Loucy (cell line): Measurements from ENCODE around the gene KAZALD1.

ENCODE experiments used
- EZH2phosphoT487 ChIP-seq: fragments of 200-600 bp; IDR thresholded peaks from 2 replicates; pipeline ENCODE4 v1.6.1; 2018; ENCODE audit warnings: antibody characterized with exemption, mild to moderate bottlenecking, moderate library complexity, borderline replicate concordance
- TF ChIP-seq, protein P1 (sequence below): fragments of 200-600 bp; sonication (generic); conservative IDR thresholded peaks from 2 replicates; pipeline ENCODE4 v1.5.1; 2014; ENCODE audit warnings: mild to moderate bottlenecking, antibody characterized with exemption, low read length

- TF ChIP-seq, protein P1, sequence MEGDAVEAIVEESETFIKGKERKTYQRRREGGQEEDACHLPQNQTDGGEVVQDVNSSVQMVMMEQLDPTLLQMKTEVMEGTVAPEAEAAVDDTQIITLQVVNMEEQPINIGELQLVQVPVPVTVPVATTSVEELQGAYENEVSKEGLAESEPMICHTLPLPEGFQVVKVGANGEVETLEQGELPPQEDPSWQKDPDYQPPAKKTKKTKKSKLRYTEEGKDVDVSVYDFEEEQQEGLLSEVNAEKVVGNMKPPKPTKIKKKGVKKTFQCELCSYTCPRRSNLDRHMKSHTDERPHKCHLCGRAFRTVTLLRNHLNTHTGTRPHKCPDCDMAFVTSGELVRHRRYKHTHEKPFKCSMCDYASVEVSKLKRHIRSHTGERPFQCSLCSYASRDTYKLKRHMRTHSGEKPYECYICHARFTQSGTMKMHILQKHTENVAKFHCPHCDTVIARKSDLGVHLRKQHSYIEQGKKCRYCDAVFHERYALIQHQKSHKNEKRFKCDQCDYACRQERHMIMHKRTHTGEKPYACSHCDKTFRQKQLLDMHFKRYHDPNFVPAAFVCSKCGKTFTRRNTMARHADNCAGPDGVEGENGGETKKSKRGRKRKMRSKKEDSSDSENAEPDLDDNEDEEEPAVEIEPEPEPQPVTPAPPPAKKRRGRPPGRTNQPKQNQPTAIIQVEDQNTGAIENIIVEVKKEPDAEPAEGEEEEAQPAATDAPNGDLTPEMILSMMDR, result no peak
- TF ChIP-seq EZH2phosphoT487, result no peak
These were observed 29.1 kb upstream of the KAZALD1 start for GRCh38 chr10:101032637-101033224.
